CD4-positive, alpha-beta T cell treated with Interleukin-12 subunit alpha and Interleukin-12 subunit beta, for 1 hour (primary cell): ENCODE measurements around the gene ATXN7L3.
A peak's percentile ranks its signal among the peaks of the same experiment; 100 is the strongest.
"Not testable (repeated sequence)": the region's sequence is repeated elsewhere in the genome, so short reads cannot be mapped to it uniquely, and the experiment has no call there.

ENCODE experiments used
- DNase-seq: peaks from one replicate; pipeline ENCODE4 v3.0.0-alpha.2; 2020

Gene ATXN7L3, protein sequence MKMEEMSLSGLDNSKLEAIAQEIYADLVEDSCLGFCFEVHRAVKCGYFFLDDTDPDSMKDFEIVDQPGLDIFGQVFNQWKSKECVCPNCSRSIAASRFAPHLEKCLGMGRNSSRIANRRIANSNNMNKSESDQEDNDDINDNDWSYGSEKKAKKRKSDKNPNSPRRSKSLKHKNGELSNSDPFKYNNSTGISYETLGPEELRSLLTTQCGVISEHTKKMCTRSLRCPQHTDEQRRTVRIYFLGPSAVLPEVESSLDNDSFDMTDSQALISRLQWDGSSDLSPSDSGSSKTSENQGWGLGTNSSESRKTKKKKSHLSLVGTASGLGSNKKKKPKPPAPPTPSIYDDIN

DNA sequence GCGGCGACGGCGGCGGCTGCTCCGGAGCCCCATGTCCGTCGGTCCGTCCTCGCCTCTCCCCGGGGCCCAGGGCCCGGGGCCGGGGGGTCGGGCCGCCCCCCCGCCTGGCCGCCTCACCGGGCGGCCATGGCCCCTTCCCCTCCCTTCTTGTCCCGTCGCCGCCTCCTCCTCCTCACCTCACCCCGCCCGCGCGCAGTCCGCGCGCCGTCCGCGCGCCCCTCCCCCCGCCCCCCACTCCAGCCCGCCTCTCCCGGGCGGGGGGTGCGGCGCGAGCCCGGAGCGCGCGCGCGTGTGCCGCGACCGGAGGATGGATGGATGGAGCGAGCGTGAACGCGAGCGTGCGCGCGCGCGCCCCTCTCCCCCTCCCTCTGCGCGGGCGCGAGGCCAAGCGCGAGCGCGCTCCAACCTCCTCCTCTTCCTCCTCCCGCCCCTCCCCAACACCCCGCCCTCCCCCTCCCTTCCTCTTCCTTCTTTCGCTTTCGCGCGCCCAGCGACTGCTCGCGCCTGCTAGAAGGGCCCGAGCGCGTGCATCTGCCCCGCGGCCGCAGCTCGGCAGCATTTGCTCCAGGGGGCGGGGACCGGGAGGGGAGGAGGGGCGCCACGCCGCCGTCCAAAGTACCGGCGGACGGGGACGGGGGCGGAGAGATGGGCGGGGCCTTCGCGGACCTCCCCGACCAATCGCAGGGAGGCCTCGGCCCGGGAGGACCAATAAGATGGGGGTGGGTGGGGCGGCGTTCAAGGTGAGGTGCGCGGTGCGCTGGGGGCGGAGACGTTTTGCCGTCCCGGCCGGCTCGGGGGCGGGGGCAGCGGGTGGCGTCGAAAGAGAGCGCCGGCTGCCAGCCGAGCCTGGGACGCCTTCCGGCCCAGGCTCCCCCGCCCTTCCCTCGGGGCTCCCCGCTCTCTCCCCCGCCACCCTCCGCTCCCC lies at the start of gene ATXN7L3:
Gene ATXN7L3 (minus strand): TSS at position 332 of the 925 bp plus-strand sequence. CDS start 1,814 bp downstream, outside the sequence.
- DNase-seq, result peak; percentile 100

DNA sequence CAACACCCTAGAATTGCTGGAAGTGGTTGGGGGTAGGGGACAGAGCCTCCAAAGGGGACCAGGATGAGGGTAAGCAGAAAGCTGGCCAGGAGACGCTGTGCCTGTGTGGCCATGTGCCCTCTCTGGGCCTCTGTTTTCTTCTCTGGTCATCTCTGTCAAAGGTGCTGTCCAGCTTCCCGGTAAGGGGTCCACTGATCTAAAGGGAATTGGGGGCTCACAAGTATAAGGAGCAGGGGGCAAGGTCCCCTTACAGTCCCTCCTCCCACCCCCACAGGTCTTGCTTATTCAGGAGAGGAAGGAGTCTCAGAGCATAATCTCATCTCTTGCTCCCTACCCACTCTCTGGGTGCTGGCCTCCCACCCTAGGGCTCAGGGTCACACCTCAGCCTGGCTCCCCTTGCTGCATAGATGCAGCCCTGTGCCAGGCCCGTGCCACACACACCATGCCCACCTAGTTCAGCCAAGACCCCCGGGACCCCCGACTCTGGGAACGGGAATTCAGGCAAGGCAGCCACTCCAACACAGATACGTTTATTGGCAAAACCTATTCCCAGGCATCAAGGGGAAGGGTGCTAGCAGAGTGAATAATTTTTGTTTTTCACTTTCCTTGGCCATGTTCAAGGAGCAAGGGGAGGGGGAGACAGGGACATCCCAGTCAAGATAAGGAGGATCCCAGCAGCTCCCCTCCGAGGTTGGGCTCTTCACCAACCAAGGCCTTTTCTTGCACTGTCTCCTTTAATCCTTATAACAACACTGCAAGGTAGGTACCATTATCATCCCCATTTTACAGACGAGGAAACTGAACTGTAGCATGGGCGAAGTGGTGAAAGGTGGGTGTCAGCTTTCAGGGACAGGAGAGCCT lies 48.4 kb upstream of the ATXN7L3 start:
- no peak for DNase-seq

DNA sequence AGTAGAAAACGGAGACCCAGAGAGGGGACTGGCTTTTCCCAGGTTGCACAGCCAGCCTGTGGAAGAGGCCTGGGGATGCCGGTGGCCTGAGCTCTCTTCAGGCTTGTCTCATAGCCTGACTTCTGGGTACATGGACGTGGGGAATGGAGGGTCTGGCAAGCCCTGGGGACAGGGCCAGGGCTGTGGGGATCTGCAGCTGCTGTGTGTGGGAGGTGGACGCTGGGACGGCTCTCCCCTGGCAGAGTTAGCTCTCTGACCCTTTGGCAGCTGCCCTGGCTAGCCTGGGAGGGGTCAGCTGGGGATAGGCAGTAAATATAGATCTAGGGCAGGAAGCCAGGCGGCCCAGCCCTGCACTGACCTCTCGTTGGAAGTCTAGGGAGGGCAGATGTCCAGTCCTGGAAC lies 47.8 kb upstream of the ATXN7L3 start:
- DNase-seq, result no peak

DNA sequence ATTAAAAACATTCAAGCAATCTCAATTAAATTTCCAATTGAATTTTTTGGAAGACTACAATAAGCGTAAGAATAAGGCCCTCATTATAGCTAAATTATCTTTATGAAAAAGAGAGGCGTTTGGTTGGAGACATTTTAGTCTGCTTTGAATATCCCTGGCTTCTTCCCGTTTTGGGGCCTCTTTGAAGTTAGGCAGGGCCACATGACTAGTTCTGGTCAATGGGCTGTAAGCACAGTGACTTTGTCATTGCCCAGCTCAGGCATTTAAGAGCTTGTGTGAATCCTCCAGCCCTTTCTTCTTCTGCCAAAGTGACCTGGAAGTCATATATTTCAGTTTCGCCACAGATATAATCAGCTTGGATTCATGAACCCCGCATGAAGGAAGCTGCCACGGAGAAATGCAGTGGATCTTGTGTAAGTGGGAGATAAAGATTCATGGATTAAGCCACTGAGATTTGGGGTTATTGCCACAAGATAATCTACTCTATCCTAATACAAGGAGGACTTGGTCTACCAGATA lies 41.5 kb upstream of the ATXN7L3 start:
- DNase-seq, result no peak

DNA sequence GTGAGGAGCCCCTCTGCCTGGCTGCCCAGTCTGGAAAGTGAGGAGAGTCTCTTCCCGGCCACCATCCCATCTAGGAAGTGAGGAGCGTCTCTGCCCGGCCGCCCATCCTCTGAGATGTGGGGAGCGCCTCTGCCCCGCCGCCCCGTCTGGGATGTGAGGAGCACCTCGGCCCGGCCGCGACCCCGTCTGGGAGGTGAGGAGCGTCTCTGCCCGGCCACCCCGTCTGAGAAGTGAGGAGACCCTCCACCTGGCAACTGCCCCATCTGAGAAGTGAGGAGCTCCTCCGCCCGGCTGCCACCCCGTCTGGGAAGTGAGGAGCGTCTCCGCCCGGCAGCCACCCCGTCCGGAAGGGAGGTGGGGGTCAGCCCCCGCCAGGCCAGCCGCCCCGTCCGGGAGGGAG lies 38.2 kb upstream of the ATXN7L3 start:
- DNase-seq, result not testable (repeated sequence)

GRCh38 chr17:44236444-44236991 lies 36.8 kb upstream of the ATXN7L3 start:
- DNase-seq, result no peak

DNA sequence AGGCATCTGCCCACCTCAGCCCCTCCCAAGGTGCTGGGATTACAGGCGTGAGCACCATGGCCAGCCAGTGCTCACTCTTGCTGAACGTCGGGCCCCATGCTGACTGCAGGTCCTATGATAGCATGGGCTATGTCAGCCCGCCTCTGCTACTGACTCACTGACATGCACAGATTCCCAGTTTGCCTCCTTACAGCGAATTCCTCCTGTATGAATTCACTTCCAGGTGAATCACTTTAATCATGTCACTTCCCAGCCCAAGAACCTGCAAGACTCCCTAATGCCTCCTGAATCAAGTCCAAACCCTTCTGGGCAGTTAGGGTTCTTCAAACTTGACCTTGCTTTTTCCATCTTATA lies 35.9 kb upstream of the ATXN7L3 start:
- DNase-seq, result no peak

DNA sequence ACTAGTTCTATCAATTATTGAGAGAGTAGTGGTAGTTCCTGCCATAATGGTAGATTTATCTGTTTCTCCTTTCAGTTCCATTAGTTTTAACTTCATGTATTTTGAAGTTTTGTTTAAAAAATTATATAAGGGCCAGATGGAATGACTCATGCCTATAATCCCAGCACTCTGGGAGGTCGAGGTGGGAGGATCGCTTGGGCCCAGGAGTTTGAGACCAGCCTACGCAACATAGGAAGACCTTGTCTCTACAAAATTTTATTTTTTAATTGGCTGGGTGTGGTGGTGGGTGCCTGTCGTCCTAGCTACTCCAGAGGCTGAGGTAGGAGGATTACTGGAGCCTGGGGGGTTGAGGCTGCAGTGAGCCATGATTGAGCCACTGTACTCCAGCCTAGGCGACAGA lies 33.9 kb upstream of the ATXN7L3 start:
- no peak for DNase-seq

- no peak for DNase-seq
These were observed 32.4 kb upstream of the ATXN7L3 start for GRCh38 chr17:44232061-44232460.

DNA sequence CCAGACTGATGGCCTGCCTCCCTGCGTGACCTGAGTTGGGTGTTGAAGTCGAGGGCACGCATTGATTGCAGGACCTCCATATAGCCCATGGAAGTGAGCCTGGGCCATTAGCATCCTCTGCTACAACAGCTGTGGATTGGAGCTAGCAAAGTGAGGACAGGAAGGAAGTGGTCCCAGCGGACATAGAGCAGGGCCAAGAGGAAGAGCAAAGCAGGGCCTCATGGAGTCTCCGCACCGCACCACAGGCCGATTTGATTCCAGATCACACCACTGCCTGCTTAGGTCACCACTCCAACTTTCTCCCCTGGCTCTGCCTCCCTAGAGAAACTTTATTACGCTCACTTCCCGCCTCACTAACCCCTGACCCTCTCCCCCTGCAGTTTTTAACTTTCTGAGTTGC lies 30.5 kb upstream of the ATXN7L3 start:
- no peak for DNase-seq

- no peak for DNase-seq
These were observed 29.4 kb upstream of the ATXN7L3 start for GRCh38 chr17:44229090-44229489.

- DNase-seq, result no peak
These were observed 23.9 kb upstream of the ATXN7L3 start for GRCh38 chr17:44223541-44224071.

GRCh38 chr17:44222112-44222869 lies 22.6 kb upstream of the ATXN7L3 start:
- peak; percentile 62 for DNase-seq

- no peak for DNase-seq
These were observed 22.1 kb upstream of the ATXN7L3 start for GRCh38 chr17:44221862-44222111.

DNA sequence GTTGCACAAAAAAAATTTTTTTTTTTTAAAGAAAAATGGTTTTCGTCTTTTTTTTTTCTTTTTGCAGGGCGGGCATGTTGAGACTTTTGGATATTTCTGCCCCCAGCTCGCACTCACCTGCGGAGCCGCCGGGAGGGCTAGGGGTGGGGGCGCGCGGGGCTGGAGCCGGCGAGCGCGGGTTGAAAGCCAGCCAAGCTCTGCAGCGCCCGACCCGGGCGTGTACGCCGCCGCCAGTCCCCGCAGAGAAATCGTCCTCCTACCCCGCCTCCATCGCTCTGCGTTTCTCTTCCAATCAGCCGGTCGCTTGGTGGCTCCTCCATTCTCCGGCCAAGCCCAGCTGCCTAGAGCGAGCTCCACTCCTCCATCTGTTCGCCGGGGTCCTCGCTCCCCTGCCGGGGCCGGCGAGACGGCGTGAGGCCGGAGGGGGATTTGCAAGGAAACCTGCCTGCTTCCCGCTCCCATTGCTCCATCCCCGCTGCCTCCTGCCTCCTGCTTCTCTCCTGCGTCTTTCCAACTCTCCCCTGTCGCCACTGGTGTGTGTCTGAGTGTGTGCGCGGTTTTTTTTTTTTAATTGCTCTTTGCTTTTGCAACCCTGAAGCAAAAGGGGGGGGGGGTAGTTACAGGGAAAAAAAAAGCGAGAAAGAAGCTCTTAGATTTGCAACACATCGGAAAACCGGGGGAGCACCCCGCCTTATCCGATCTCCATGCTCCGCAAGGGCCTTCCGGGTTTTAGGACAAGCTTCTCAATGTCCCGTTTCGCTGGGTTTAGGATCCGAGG lies 21.6 kb upstream of the ATXN7L3 start:
- peak; percentile 67 for DNase-seq

- peak; percentile 58 for DNase-seq
These were observed 20.8 kb upstream of the ATXN7L3 start for GRCh38 chr17:44220213-44221083.

DNA sequence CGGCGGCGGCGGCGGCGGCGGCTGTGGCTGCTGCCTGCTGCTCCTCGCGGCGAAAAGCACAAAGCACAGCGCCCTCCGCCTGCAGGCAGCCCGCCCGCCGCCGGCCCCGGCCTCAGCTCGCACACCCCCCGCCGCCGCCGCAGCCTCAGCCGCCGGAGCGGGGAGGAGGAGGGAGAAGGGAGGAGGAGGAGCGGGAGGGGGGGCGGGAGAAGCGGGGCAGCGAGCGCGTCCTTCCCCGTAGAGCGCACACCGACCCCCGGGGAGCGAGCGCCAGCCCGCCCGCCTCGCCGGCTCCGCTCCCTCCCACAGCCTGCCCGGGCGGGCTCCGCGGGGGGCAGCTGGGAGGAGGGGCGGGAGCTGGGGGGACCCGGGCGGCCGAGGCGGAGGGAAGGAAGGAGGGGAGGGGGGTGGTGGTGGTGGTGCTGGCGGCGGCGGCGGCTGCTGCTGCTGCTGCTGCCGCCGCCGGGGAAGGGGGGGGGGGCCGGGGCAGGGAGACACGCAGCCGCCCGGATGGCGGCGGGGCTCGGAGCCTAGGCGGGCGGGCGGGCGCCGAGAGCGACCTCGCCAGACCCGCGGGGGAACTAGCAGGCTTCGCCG lies 20.0 kb upstream of the ATXN7L3 start, which contains the start of gene UBTF:
Gene UBTF (minus strand): TSS at position 60 of the 597 bp plus-strand sequence. CDS start 1,446 bp downstream, outside the sequence.
- peak; percentile 84 for DNase-seq

DNA sequence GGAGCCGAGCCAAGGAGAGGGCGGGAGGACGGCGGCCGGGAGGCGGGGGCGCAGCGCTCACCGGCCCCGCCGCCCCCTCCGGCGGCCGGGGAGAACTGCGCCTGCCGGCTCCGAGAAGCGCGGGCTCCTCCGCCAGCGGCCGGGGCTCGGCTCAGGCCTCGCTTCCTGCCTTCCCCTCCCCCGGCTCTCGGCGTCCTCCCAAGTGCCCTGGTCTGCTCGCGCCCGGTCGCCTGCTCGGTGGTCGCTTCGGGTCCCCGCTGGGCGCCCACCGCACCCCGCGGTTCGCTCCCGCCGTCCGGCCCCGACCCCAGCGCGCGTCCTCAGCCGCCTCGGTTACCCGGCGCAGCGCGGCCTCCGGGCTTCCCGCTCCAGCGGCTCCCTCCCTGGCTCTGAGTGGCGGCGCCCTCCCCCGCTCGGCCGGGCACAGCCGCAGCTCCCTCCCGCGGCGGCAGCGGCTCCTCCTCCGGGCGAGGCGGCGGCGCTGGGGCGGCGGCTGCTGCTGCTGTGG lies 19.5 kb upstream of the ATXN7L3 start:
- DNase-seq, result peak; percentile 74
